Parathyroid adenoma (tissue), 2 donors: Measurements from ENCODE around the gene OVCA2.

Experiments
- H2AFZ ChIP-seq: fragments of 300-600 bp; sonication (generic); one replicate; pipeline ENCODE4 v1.7.0; 2017; ENCODE audit warnings: antibody characterized with exemption, mild to moderate bottlenecking
- H3K27ac ChIP-seq: fragments of 300-600 bp; sonication (generic); one replicate; pipeline ENCODE4 v1.7.0; 2017
- H3K27me3 ChIP-seq: fragments of 300-600 bp; sonication (generic); one replicate; pipeline ENCODE4 v1.7.0; 2017; ENCODE audit warnings: low read length; ENCODE audit not compliant: control insufficient read depth, insufficient read depth
- H3K36me3 ChIP-seq: fragments of 300-600 bp; sonication (generic); one replicate; pipeline ENCODE4 v1.7.0; 2017; ENCODE audit warnings: low read length; ENCODE audit not compliant: control insufficient read depth, insufficient read depth
- H3K4me1 ChIP-seq: fragments of 300-600 bp; sonication (generic); one replicate; pipeline ENCODE4 v1.7.0; 2017; ENCODE audit warnings: control low read depth
- H3K4me2 ChIP-seq: fragments of 300-600 bp; sonication (generic); one replicate; pipeline ENCODE4 v1.7.0; 2017; ENCODE audit warnings: low read length
- H3K4me3 ChIP-seq: fragments of 300-600 bp; sonication (generic); one replicate; pipeline ENCODE4 v1.7.0; 2017; ENCODE audit warnings: low read depth, low read length
- H3K79me2 ChIP-seq: fragments of 300-600 bp; sonication (generic); one replicate; pipeline ENCODE4 v1.7.0; 2017; ENCODE audit warnings: control low read depth
- H3K9ac ChIP-seq: fragments of 300-600 bp; sonication (generic); one replicate; pipeline ENCODE4 v1.7.0; 2017; ENCODE audit warnings: mild to moderate bottlenecking
- H3K9me3 ChIP-seq: fragments of 300-600 bp; sonication (generic); one replicate; pipeline ENCODE4 v1.7.0; 2017; ENCODE audit warnings: low read length; ENCODE audit not compliant: control insufficient read depth
- CTCF ChIP-seq: fragments of 300-600 bp; sonication (generic); IDR thresholded peaks from one replicate; pipeline ENCODE4 v1.7.0; 2017; ENCODE audit warnings: antibody characterized with exemption, mild to moderate bottlenecking
- donor health status: primary hyperparathyroidism.

Gene OVCA2

GRCh38 chr17:2082003-2082781 is 40.4 kb downstream of the OVCA2 start:
- Histone ChIP-seq H3K9me3 (no peaks in the 10 kb centered on the region), H2AFZ (no peak overlapping the region), H3K36me3 (no peaks in the 10 kb centered on the region), H3K4me2 (no peak overlapping the region), H3K4me1 (peaks cover 11% of the 10 kb centered on the region), H3K79me2 (no peaks in the 10 kb centered on the region), H3K27me3 (no peaks in the 10 kb centered on the region), H3K4me3 (no peak overlapping the region), H3K9ac (no peak overlapping the region), H3K27ac (no peak overlapping the region)
- TF ChIP-seq CTCF, result no peak

DNA sequence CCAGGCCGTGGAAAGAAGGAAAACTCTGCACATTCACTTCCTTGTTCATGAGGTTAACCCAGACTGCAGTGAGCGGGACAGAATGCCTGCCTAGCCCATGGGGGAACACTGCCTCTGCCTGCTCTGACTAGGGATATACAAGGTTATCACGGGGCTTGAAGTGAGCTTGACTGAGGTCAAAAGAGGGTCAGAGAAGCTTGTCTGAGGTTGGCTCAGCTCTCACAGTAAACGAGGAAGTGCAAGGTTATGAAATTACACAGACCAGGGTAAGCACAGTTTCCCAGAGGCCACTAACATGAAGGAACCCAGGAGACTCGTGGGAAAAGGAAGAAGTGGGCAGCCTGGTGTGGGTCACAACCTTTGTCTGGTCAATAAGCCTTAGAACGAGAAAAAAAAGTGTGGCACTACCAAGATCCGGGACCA is 41.8 kb downstream of the OVCA2 start:
- Histone ChIP-seq H3K9me3 (no peaks in the 10 kb centered on the region), H3K4me3 (no peak overlapping the region), H3K4me2 (no peak overlapping the region), H2AFZ (no peak overlapping the region), H3K79me2 (no peaks in the 10 kb centered on the region), H3K36me3 (no peaks in the 10 kb centered on the region), H3K4me1 (peaks cover 11% of the 10 kb centered on the region), H3K27ac (peak overlapping the region; percentile 75), H3K9ac (no peak overlapping the region), H3K27me3 (no peaks in the 10 kb centered on the region)
- TF ChIP-seq CTCF, result no peak

DNA sequence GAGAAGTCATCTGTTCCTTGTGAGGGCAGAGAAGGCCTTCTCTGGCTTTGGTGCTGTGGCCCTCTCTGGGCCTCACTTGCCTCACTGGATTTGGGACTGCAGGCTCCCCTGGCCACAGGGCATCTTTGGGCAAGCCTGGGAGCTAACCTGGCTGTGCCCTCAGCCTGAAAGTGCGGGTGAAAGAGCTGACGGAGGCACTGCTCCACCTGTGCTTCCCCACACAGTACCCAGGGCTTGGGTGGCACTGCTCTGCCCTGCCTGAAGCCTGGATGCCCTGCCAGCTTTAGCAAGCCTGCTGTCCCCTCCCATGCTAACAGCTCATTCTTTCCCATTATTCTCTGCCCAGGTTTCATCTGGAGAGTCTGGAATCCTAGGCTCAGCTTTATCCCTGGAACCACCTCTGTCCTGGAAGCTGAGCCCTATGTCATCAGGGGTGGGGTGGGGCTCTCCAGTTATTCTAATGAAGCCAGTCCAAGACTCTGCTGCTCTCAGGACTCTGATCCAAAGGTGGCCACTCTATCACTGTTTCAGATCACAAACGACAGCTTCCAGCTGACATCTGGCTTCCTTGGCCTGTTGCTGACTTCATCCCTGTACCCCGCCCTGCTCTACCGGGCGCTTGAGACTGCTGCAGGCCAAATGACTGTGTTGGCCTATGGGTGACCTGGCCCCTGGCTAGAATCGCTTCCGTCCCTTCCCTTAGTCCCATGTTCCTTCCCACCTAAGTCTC is 42.4 kb downstream of the OVCA2 start:
- H3K27ac ChIP-seq, result peak overlapping the region; percentile 75
- no peak overlapping the region for H3K4me2 ChIP-seq
- no peak for TF ChIP-seq CTCF
- H2AFZ ChIP-seq, result no peak overlapping the region
- H3K79me2 ChIP-seq, result no peaks in the 10 kb centered on the region
- peaks cover 17% of the 10 kb centered on the region for H3K4me1 ChIP-seq
- no peak overlapping the region for H3K9ac ChIP-seq
- no peaks in the 10 kb centered on the region for H3K9me3 ChIP-seq
- H3K27me3 ChIP-seq, result no peaks in the 10 kb centered on the region
- H3K4me3 ChIP-seq, result no peak overlapping the region
- H3K36me3 ChIP-seq, result no peaks in the 10 kb centered on the region

- H3K9ac ChIP-seq, result no peak overlapping the region
- no peaks in the 10 kb centered on the region for H3K9me3 ChIP-seq
- H3K27ac ChIP-seq, result peak overlapping the region; percentile 75
- no peak overlapping the region for H3K4me2 ChIP-seq
- H3K36me3 ChIP-seq, result no peaks in the 10 kb centered on the region
- peaks cover 22% of the 10 kb centered on the region for H3K4me1 ChIP-seq
- no peaks in the 10 kb centered on the region for H3K79me2 ChIP-seq
- no peak for TF ChIP-seq CTCF
- H2AFZ ChIP-seq, result no peak overlapping the region
- H3K4me3 ChIP-seq, result no peak overlapping the region
- no peaks in the 10 kb centered on the region for H3K27me3 ChIP-seq
Measured at GRCh38 chr17:2084766-2085647, 43.2 kb downstream of the OVCA2 start.
